GM13977 (cell line): ENCODE data around the gene KCNQ1.

Source experiments
- DNase-seq: peaks from one replicate; pipeline ENCODE4 v3.0.0; 2012; ENCODE audit warnings: low spot score
- CTCF ChIP-seq: IDR thresholded peaks from 2 replicates; pipeline ENCODE4 v1.5.1; 2012; ENCODE audit warnings: mild to moderate bottlenecking, control low read depth; ENCODE audit not compliant: insufficient read depth; ENCODE audit errors: extremely low read depth, missing control alignments
- in situ Hi-C: fragments of 300-500 bp; cut with MboI; formaldehyde crosslinking; loops from one replicate; pipeline ENCODE4 v1.12.0; 2022; ENCODE audit warnings: low sequenced_read_pairs, low pct_unique_long_range_greater_than_20kb, mixed read lengths, inconsistent platforms; ENCODE audit not compliant: unreplicated experiment

KCNQ1 gene

GRCh38 chr11:2769409-2770095, 324.7 kb downstream of the KCNQ1 start:
- no peak for TF ChIP-seq CTCF
- no peak for DNase-seq
- in situ Hi-C loops = no loop called here

DNA sequence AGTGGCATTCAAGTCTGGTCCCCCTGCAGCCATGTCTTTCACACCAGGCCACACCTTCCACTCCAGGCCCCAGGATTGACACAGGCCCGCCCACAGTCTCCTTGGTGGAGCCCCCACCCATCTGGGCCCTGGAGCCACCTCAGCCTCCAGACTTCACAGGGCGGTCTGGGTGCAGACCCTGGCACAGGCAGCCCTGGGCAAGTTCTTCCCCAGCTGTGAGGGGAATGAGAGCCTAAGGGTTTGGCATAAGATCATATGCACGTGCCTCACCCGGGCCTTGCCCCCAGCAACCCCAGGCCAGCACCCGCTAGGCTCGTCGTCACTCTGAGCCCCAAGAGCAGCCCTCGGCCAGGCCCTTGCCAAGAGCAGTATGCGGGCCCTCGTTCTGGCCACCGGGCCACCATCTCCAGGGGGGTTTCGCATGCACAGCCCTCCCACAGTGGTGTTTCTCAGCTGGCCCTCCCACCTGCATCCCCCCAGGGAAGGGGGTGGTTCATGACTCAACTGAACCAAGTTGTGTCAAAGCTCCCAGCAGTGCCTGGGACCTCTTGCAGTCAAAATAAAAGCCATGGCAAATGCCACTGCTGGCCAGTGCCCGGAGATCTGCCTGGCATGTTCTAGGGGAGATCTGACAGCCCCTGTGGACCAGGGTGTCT, 325.4 kb downstream of the KCNQ1 start:
- TF ChIP-seq CTCF = no peak
- in situ Hi-C loops = no loop called here
- no peak for DNase-seq

DNA sequence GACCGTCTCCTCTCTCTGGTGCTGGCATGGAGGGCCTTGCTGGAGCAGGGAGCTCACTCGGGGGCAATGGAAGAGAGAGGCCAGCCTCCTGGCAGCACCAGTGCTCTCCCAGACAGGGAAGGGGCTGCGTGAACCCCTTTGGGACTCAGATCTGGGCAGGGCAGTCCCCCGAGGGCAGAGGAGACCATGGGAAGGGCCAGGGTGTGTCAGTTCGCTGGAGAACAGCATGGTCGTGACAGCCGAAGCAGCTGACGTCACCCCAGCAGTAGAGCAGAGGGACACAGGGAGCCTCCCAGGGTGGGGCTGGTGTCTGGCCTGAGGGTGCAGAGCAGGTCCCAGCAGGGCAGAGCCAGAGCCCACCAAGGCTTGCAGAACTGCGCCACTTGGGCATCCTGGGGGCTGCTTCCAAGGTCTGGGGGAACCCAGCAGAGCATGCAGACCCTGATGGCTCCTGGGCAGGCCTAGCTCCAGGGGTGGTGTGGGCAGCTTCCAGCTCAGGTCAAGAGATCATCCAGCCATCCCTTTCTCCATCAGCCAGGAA, 326.0 kb downstream of the KCNQ1 start:
- in situ Hi-C loops = no loop called here
- no peak for TF ChIP-seq CTCF
- no peak for DNase-seq

- no peak for TF ChIP-seq CTCF
- DNase-seq = no peak
- in situ Hi-C loops = no loop called here
These were observed 327.1 kb downstream of the KCNQ1 start for GRCh38 chr11:2771758-2772466.

DNA sequence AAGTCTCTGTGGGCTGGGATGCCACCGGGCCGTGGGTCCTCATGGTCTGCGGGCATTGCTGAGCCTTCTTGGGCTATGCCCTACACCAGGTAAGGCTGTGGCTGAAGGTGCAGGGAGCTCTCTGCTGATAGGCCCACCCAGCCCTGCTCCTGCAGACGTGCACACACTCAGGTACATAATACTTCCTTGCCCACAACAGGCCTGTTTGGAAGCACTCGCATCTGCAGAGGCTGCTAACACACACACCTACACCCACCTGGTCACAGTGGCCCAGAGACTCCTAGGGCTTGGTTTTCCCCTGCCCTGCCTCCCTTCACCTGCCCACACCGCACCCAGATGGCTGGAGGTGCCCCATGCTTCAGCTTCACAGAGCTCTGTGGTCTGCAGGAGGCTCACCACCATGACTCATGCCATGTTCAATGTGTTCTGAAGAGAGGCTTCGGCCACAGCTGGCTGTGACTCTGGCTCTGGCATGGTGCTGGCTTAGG, 327.8 kb downstream of the KCNQ1 start:
- in situ Hi-C loops = no loop called here
- no peak for TF ChIP-seq CTCF
- DNase-seq = no peak
